ENCODE data around the gene UQCC2.

The UQCC2 gene

DNA sequence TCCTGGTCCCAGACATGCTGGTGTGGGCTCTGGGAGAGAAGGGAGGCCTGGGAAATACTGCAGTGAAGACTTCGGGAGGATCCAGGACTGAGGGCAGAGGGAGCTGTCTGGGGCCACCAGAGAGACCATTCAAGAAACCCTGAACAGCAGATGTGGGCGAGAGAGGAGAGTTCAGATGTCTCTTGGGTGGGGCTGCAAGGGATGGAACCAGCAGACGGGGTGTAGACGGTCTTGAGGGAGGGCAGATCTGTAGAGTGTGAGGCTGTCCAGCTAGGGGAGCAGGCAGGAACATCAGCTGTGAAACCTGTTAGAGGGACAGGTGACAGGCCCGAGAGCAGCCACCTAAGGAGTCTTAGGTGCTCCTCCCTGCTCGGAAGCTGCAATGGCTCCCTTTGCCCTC lies 51.5 kb downstream of the UQCC2 start:
- TF ChIP-seq, protein P1, sequence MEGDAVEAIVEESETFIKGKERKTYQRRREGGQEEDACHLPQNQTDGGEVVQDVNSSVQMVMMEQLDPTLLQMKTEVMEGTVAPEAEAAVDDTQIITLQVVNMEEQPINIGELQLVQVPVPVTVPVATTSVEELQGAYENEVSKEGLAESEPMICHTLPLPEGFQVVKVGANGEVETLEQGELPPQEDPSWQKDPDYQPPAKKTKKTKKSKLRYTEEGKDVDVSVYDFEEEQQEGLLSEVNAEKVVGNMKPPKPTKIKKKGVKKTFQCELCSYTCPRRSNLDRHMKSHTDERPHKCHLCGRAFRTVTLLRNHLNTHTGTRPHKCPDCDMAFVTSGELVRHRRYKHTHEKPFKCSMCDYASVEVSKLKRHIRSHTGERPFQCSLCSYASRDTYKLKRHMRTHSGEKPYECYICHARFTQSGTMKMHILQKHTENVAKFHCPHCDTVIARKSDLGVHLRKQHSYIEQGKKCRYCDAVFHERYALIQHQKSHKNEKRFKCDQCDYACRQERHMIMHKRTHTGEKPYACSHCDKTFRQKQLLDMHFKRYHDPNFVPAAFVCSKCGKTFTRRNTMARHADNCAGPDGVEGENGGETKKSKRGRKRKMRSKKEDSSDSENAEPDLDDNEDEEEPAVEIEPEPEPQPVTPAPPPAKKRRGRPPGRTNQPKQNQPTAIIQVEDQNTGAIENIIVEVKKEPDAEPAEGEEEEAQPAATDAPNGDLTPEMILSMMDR (IDR thresholded peaks at IDR 0.05; ENCODE audit: low read length): no peak
- no peak for TF ChIP-seq EZH2 (IDR thresholded peaks at IDR 0.05; ENCODE audit: borderline replicate concordance, low read length)
- no peaks in the 10 kb centered on the region for H3K9me3 ChIP-seq (ENCODE audit: low read length)
- peaks cover 68% of the 10 kb centered on the region for H3K36me3 ChIP-seq (ENCODE audit: insufficient read depth, low read length)

DNA sequence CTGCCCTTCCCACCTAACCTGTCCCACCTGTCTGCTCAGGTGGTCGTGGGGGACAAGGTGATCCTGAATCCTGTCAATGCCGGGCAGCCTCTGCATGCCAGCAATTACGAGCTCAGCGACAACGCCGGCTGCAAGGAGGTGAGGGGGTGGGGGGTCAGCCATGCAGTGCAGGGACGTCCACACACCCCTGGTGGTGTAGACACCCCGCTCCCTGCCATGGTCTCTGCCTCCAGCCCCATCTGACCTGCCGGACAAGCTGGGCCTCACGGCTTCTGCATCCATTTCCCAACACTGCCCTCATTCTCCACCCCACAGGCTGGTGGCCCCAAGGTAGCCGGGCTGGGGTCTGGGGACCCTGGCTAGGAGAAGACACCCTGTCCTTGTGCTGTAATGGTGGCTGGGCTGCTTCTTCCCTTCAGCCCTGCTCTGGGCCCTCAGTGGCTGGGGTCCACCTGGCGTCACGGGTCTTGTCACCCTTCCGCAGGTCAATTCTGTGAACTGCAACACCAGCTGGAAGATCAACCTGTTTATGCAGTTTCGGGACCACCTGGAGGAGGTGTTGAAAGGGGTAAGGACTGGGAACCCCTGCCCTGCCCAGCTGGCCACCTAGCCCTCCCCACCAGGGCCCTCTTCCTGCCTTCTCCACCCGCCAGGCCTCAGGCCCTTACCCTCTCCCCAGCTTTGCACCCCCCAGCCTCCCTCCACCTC lies 52.4 kb downstream of the UQCC2 start:
- Histone ChIP-seq H3K9ac (ENCODE audit: low read length) (no peak overlapping the region), H4K20me1 (ENCODE audit: insufficient read depth, low read length) (no peaks in the 10 kb centered on the region), H3K27ac (ENCODE audit: low read depth, low read length, poor library complexity, severe bottlenecking) (no peak overlapping the region), H3K27me3 (ENCODE audit: insufficient read depth, low read length) (no peaks in the 10 kb centered on the region), H3K79me2 (ENCODE audit: insufficient read depth, low read length) (no peaks in the 10 kb centered on the region), H3K9me3 (ENCODE audit: low read length) (no peaks in the 10 kb centered on the region), H3K4me1 (ENCODE audit: insufficient read depth, low read length, severe bottlenecking) (no peaks in the 10 kb centered on the region), H3K4me2 (ENCODE audit: low read length) (no peak overlapping the region), H2AFZ (ENCODE audit: low read length) (no peak overlapping the region), H3K36me3 (ENCODE audit: insufficient read depth, low read length) (peaks cover 67% of the 10 kb centered on the region), H3F3A (ENCODE audit: insufficient read depth, low read length) (no peaks in the 10 kb centered on the region), H3K9me2 (ENCODE audit: low read depth, low read length) (no peaks in the 10 kb centered on the region), H3K4me3 (ENCODE audit: low read depth, low read length, poor library complexity, severe bottlenecking) (no peak overlapping the region)
- TF ChIP-seq, protein P1 (IDR thresholded peaks at IDR 0.05; ENCODE audit: low read length): no peak
- TF ChIP-seq EZH2 (IDR thresholded peaks at IDR 0.05; ENCODE audit: borderline replicate concordance, low read length): no peak

More for the DNA sequence above, 51.5 kb downstream of the UQCC2 start:
- Histone ChIP-seq H3K4me1 (ENCODE audit: insufficient read depth, low read length, severe bottlenecking) (no peaks in the 10 kb centered on the region), H2AFZ (ENCODE audit: low read length) (no peak overlapping the region), H4K20me1 (ENCODE audit: insufficient read depth, low read length) (no peaks in the 10 kb centered on the region), H3K4me2 (ENCODE audit: low read length) (no peak overlapping the region), H3F3A (ENCODE audit: insufficient read depth, low read length) (no peaks in the 10 kb centered on the region), H3K9ac (ENCODE audit: low read length) (no peak overlapping the region), H3K4me3 (ENCODE audit: low read depth, low read length, poor library complexity, severe bottlenecking) (no peak overlapping the region), H3K27me3 (ENCODE audit: insufficient read depth, low read length) (no peaks in the 10 kb centered on the region), H3K9me2 (ENCODE audit: low read depth, low read length) (no peaks in the 10 kb centered on the region), H3K79me2 (ENCODE audit: insufficient read depth, low read length) (no peaks in the 10 kb centered on the region), H3K27ac (ENCODE audit: low read depth, low read length, poor library complexity, severe bottlenecking) (no peak overlapping the region)

DNA sequence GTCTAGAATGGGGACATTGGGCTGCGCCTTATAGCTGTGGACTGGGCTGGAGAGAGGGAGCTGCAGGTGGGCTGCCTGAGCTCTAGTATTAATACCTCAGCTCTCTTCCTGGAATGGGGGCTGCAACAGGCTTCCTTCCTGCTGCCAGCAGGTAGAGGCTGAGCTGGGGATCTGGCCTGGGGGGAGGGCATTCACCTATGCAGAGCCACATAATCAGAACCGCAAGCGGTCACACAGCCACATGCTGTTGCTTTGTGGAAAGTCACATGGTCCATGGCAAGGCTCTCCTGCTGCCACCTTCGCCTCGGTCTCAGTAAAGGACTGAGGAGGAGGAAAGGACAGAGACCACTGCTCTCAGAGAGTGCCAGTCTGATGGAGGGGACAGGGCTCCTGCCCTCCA lies 54.7 kb downstream of the UQCC2 start:
- Histone ChIP-seq H3K79me2 (ENCODE audit: insufficient read depth, low read length) (no peaks in the 10 kb centered on the region), H3K4me1 (ENCODE audit: insufficient read depth, low read length, severe bottlenecking) (no peaks in the 10 kb centered on the region), H3K36me3 (ENCODE audit: insufficient read depth, low read length) (peaks cover 59% of the 10 kb centered on the region), H3K27ac (ENCODE audit: low read depth, low read length, poor library complexity, severe bottlenecking) (no peak overlapping the region), H3F3A (ENCODE audit: insufficient read depth, low read length) (no peaks in the 10 kb centered on the region), H3K9ac (ENCODE audit: low read length) (no peak overlapping the region), H4K20me1 (ENCODE audit: insufficient read depth, low read length) (no peaks in the 10 kb centered on the region), H3K4me2 (ENCODE audit: low read length) (no peak overlapping the region), H3K4me3 (ENCODE audit: low read depth, low read length, poor library complexity, severe bottlenecking) (no peak overlapping the region), H2AFZ (ENCODE audit: low read length) (no peak overlapping the region), H3K9me2 (ENCODE audit: low read depth, low read length) (no peaks in the 10 kb centered on the region), H3K9me3 (ENCODE audit: low read length) (no peaks in the 10 kb centered on the region), H3K27me3 (ENCODE audit: insufficient read depth, low read length) (no peaks in the 10 kb centered on the region)
- TF ChIP-seq, protein P1 (IDR thresholded peaks at IDR 0.05; ENCODE audit: low read length): no peak
- no peak for TF ChIP-seq EZH2 (IDR thresholded peaks at IDR 0.05; ENCODE audit: borderline replicate concordance, low read length)
